ENCODE results near the gene TARBP2.
A peak's percentile ranks its signal among the peaks of the same experiment; 100 is the strongest.

TARBP2 gene

DNA sequence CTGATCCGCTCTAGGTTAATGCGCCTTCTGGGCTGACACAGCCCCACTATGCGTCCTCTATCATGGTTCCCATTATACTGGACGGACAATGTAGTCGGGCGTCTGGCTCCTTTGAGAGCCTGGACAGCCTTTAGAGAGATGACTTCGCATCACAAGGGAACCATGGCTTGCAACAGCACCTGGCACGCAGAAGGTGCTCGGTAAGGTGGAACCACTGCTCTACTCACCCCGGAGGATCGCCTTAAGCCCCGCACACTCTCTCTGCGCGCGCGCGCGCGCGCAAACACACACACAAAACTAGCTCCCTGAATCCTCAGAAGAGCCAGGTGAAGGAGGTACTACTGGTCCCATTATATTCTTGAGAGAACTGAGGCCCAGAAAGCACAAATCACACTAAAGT lies 8.9 kb upstream of the TARBP2 start (continued):
- no peak for TF ChIP-seq POU6F1 (CRISPR knock-in tag; IDR thresholded peaks at IDR 0.05; ENCODE audit: borderline replicate concordance, low read depth)
- no peak for TF ChIP-seq BACH2 (CRISPR knock-in tag; IDR thresholded peaks at IDR 0.05; ENCODE audit: borderline replicate concordance)
- no peak for TF ChIP-seq ZFP3 (CRISPR knock-in tag; IDR thresholded peaks at IDR 0.05)

- peak; percentile 90 for ATAC-seq
- no peak for TF ChIP-seq ZNF8 (CRISPR knock-in tag; IDR thresholded peaks at IDR 0.05)
- no peak for TF ChIP-seq ARNTL (CRISPR knock-in tag; IDR thresholded peaks at IDR 0.05; ENCODE audit: borderline replicate concordance, low read depth)
- TF ChIP-seq, protein P1, sequence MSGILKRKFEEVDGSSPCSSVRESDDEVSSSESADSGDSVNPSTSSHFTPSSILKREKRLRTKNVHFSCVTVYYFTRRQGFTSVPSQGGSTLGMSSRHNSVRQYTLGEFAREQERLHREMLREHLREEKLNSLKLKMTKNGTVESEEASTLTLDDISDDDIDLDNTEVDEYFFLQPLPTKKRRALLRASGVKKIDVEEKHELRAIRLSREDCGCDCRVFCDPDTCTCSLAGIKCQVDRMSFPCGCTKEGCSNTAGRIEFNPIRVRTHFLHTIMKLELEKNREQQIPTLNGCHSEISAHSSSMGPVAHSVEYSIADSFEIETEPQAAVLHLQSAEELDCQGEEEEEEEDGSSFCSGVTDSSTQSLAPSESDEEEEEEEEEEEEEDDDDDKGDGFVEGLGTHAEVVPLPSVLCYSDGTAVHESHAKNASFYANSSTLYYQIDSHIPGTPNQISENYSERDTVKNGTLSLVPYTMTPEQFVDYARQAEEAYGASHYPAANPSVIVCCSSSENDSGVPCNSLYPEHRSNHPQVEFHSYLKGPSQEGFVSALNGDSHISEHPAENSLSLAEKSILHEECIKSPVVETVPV (CRISPR knock-in tag; IDR thresholded peaks at IDR 0.05) = no peak
- no peak for TF ChIP-seq ZFP3 (CRISPR knock-in tag; IDR thresholded peaks at IDR 0.05)
- no peak for TF ChIP-seq ISL1 (CRISPR knock-in tag; IDR thresholded peaks at IDR 0.05)
- TF ChIP-seq ZNF565 (CRISPR knock-in tag; conservative IDR thresholded peaks at IDR 0.05; ENCODE audit: low read depth) = no peak
- no peak for TF ChIP-seq SNAI2 (CRISPR knock-in tag; IDR thresholded peaks at IDR 0.05)
- TF ChIP-seq RARB (CRISPR knock-in tag; IDR thresholded peaks at IDR 0.05) = no peak
- no peak for TF ChIP-seq PPARA (CRISPR knock-in tag; IDR thresholded peaks at IDR 0.05; ENCODE audit: borderline replicate concordance)
- no peak for TF ChIP-seq TCF4 (CRISPR knock-in tag; IDR thresholded peaks at IDR 0.05; ENCODE audit: borderline replicate concordance)
- TF ChIP-seq, protein P2, sequence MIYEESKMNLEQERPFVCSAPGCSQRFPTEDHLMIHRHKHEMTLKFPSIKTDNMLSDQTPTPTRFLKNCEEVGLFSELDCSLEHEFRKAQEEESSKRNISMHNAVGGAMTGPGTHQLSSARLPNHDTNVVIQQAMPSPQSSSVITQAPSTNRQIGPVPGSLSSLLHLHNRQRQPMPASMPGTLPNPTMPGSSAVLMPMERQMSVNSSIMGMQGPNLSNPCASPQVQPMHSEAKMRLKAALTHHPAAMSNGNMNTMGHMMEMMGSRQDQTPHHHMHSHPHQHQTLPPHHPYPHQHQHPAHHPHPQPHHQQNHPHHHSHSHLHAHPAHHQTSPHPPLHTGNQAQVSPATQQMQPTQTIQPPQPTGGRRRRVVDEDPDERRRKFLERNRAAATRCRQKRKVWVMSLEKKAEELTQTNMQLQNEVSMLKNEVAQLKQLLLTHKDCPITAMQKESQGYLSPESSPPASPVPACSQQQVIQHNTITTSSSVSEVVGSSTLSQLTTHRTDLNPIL (CRISPR knock-in tag; IDR thresholded peaks at IDR 0.05; ENCODE audit: low read depth) = no peak
Measured at GRCh38 chr12:53492830-53493609, 8.1 kb upstream of the TARBP2 start.

GRCh38 chr12:53493610-53494391 lies 7.3 kb upstream of the TARBP2 start:
- no peak; the same call in 2 of the 3 replicates for ATAC-seq
- TF ChIP-seq, protein P2 (CRISPR knock-in tag; IDR thresholded peaks at IDR 0.05; ENCODE audit: low read depth) = no peak
- TF ChIP-seq PPARA (CRISPR knock-in tag; IDR thresholded peaks at IDR 0.05; ENCODE audit: borderline replicate concordance) (no peak), OSR1 (CRISPR knock-in tag; IDR thresholded peaks at IDR 0.05) (no peak)
- TF ChIP-seq, protein P3, sequence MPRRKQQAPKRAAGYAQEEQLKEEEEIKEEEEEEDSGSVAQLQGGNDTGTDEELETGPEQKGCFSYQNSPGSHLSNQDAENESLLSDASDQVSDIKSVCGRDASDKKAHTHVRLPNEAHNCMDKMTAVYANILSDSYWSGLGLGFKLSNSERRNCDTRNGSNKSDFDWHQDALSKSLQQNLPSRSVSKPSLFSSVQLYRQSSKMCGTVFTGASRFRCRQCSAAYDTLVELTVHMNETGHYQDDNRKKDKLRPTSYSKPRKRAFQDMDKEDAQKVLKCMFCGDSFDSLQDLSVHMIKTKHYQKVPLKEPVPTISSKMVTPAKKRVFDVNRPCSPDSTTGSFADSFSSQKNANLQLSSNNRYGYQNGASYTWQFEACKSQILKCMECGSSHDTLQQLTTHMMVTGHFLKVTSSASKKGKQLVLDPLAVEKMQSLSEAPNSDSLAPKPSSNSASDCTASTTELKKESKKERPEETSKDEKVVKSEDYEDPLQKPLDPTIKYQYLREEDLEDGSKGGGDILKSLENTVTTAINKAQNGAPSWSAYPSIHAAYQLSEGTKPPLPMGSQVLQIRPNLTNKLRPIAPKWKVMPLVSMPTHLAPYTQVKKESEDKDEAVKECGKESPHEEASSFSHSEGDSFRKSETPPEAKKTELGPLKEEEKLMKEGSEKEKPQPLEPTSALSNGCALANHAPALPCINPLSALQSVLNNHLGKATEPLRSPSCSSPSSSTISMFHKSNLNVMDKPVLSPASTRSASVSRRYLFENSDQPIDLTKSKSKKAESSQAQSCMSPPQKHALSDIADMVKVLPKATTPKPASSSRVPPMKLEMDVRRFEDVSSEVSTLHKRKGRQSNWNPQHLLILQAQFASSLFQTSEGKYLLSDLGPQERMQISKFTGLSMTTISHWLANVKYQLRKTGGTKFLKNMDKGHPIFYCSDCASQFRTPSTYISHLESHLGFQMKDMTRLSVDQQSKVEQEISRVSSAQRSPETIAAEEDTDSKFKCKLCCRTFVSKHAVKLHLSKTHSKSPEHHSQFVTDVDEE (CRISPR knock-in tag; IDR thresholded peaks at IDR 0.05) = no peak

Measured in SK-N-SH treated with all-trans-retinoic acid at 6 μM for 48 hours (cell line).